Lung (tissue), 12 donors: ENCODE results near the gene P2RX5. TPM values are rescaled to one million over a fixed set of nuclear protein-coding genes. Genes with fewer than 3 reads are reported as not detected.

Source experiments
- ATAC-seq: fragments of 200-7000 bp; cut with Tn5 transposase; one replicate; pipeline ENCODE4 v1.9.1; 2020; ENCODE audit warnings: moderate number of reproducible peaks; ENCODE audit not compliant: insufficient read depth, low FRiP score
- DNase-seq, 3 donors: peaks; one replicate each; pipeline ENCODE4 v3.0.0-alpha.2; 2013 to 2017
- H3K27ac ChIP-seq, 2 donors: one replicate each; pipeline ENCODE4 v1.5.1; 2013; ENCODE audit warnings: mild to moderate bottlenecking in 2 of 2, moderate library complexity in 2 of 2, control low read depth in 1 of 2, inconsistent platforms in 1 of 2, low read depth in 1 of 2, low read length in 1 of 2
- H3K27me3 ChIP-seq, 3 donors: one replicate each; pipeline ENCODE4 v1.5.1; 2013; ENCODE audit warnings: low read length in 2 of 3; ENCODE audit not compliant: control insufficient read depth in 3 of 3, insufficient read depth in 3 of 3
- H3K36me3 ChIP-seq, 4 donors: one replicate each; pipeline ENCODE4 v1.5.1; 2013; ENCODE audit warnings: low read length in 4 of 4, mild to moderate bottlenecking in 1 of 4, moderate library complexity in 1 of 4; ENCODE audit not compliant: control insufficient read depth in 4 of 4, insufficient read depth in 4 of 4
- H3K4me1 ChIP-seq, 5 donors: one replicate each; pipeline ENCODE4 v1.5.1; 2013; ENCODE audit warnings: low read length in 5 of 5, mild to moderate bottlenecking in 2 of 5, moderate library complexity in 1 of 5; ENCODE audit not compliant: control insufficient read depth in 5 of 5, insufficient read depth in 5 of 5
- H3K4me3 ChIP-seq: one replicate; pipeline ENCODE4 v1.5.1; 2013; ENCODE audit warnings: mild to moderate bottlenecking, control low read depth, moderate library complexity
- H3K9ac ChIP-seq, 2 donors: one replicate each; pipeline ENCODE4 v1.5.1; 2013; ENCODE audit warnings: low read length in 2 of 2, control low read depth in 1 of 2; ENCODE audit not compliant: insufficient read depth in 1 of 2
- H3K9me3 ChIP-seq, 4 donors: one replicate each; pipeline ENCODE4 v1.5.1; 2013; ENCODE audit warnings: low read length in 3 of 4, mild to moderate bottlenecking in 1 of 4, moderate library complexity in 1 of 4; ENCODE audit not compliant: control insufficient read depth in 4 of 4, insufficient read depth in 3 of 4
- CTCF ChIP-seq: IDR thresholded peaks from 2 replicates; pipeline ENCODE4 v1.5.1; 2012; ENCODE audit warnings: mild to moderate bottlenecking; ENCODE audit errors: control extremely low read depth, extremely low read depth
- WGBS, 2 donors: extraction: QIAGEN DNeasy Blood & Tissue Kit; methylation state at CpG; one replicate each; pipeline ENCODE4 v1.1.7; 2013; 5-methylcytosine and 5-hydroxymethylcytosine counted together
- polyA plus RNA-seq, 2 donors: library from polyadenylated mRNA; stranded (reverse); fragments of 200-250 nt; gene quantifications; one replicate each; pipeline ENCODE4 v1.2.1, GENCODE V29; 2013
- total RNA-seq, 2 donors: library from RNA; depleted of rRNA in 1 of 2; stranded (reverse); fragments of >200 nt in 1 of 2; gene quantifications; one replicate each; pipeline ENCODE4 v1.2.1, GENCODE V29; 2014 to 2021
- donor health status: control.
- donor health status: control.
- donor health status: Bipolar disorder and iron deficiency.
- donor health status: healthy.
- donor health status: DM: yes; HTN: yes; CAD: no.

The P2RX5 gene
- total and polyA plus RNA-seq, 4 donors, result 1.3 to 4.7 (median 3.3) TPM

DNA sequence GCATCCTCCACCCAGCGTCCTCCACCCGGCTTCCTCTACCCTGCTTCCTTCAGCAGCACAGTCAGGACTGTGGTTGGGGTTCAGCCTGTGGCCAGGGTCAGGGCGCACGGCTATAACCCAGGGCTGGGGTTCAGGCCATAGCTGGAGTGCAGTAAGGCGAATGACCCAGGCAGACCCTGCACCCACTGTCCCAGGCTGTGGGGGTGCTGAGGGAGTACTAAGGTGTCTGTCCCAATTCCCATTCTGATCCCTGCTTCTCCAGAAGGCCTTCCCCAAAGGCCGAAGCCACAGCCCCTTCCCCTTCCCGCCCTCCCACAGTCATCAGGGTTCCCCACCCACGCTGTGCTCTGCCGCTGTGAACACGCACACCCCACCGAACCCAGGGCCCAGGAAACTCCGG, 14.9 kb downstream of the P2RX5 start:
- Histone ChIP-seq H3K4me3 (no peak overlapping the region), H3K9me3 (no peaks in the 10 kb centered on the region), H3K36me3 (no peaks in the 10 kb centered on the region)

DNA sequence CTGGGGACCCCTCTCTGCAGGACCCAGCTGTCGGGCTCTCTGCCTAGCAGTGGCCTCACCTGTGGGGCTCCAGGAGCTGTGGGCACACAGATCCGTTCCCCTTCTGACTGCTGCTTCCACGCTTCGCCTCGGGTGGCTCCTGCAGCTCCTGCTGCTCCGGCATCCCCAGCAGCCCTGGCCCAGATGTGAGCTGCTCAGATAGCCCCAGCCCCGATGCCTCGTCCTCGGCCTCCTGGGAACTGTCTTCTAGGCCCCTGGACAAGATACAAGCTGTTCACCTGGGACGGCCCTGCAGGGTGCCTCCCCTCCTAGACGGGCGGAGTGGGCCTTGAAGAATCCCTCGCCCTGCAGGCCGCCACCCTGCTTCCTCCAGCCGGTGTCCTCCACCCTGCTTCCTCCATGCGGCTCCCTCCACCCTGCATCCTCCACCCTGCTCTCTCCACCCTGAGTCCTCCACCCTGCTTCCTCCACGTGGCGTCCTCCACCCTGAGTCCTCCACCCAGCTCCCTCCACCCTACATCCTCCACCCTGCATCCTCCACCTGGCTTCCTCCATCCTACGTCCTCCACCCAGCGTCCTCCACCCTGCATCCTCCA, 16.3 kb downstream of the P2RX5 start:
- DNase-seq (no peak), ATAC-seq (no peak)
- H3K4me1 ChIP-seq, result no peaks in the 10 kb centered on the region
- H3K27ac ChIP-seq, result no peak overlapping the region
- H3K4me3 ChIP-seq, result no peak overlapping the region
- no peak for TF ChIP-seq CTCF
- H3K9me3 ChIP-seq, result no peaks in the 10 kb centered on the region
- peaks cover 0 to 11% (median 0%) of the 10 kb centered on the region in 3 donors for H3K27me3 ChIP-seq
- WGBS, 2 donors, result 50 to 57% methylated on average over 20 of the region's 20 CpGs
- no peak overlapping the region for H3K9ac ChIP-seq
- H3K36me3 ChIP-seq, result no peaks in the 10 kb centered on the region

More for the DNA sequence above, 14.9 kb downstream of the P2RX5 start:
- ATAC-seq (no peak), DNase-seq (no peak)
- no peaks in the 10 kb centered on the region for H3K4me1 ChIP-seq
- no peak overlapping the region for H3K27ac ChIP-seq
- H3K9ac ChIP-seq, result no peak overlapping the region
- H3K27me3 ChIP-seq, result peaks cover 0 to 13% (median 3%) of the 10 kb centered on the region in 3 donors
- TF ChIP-seq CTCF, result no peak
- 79 to 87% methylated on average over 12 of the region's 12 CpGs for WGBS, 2 donors

GRCh38 chr17:3678821-3679530, 17.0 kb downstream of the P2RX5 start:
- H3K36me3 ChIP-seq, result no peaks in the 10 kb centered on the region
- H3K9me3 ChIP-seq, result no peaks in the 10 kb centered on the region
- ATAC-seq, result no peak
- no peak overlapping the region for H3K9ac ChIP-seq
- peaks cover 0 to 6% (median 0%) of the 10 kb centered on the region in 3 donors for H3K27me3 ChIP-seq
- no peak overlapping the region for H3K4me3 ChIP-seq
- 85% methylated on average over 27 of the region's 27 CpGs for WGBS, 2 donors
- no peak for DNase-seq
- no peak overlapping the region for H3K27ac ChIP-seq
- H3K4me1 ChIP-seq, result no peaks in the 10 kb centered on the region
- no peak for TF ChIP-seq CTCF
